Tibial artery (tissue), 4 donors: ENCODE results near the gene NINJ2.

Experiments
- DNase-seq, 2 donors: peaks; one replicate each; pipeline ENCODE4 v3.0.0-alpha.2; 2019
- H3K27ac ChIP-seq, 2 donors: fragments of 200-600 bp; sonication (generic) in 1 of 2; 1 replicate in 1 of 2; 2 replicates in 1 of 2; pipeline ENCODE4 v1.5.1; 2018 to 2019; ENCODE audit warnings: mild to moderate bottlenecking in 1 of 2
- H3K27me3 ChIP-seq, 2 donors: fragments of 200-600 bp; sonication (generic) in 1 of 2; one replicate each; pipeline versions ENCODE4 v1.5.1 to v1.6.0; 2016 to 2019
- H3K36me3 ChIP-seq, 3 donors: fragments of 200-600 bp; sonication (generic) in 2 of 3; one replicate each; pipeline ENCODE4 v1.5.1; 2016 to 2019; ENCODE audit warnings: mild to moderate bottlenecking in 2 of 3
- H3K4me1 ChIP-seq, 4 donors: fragments of 200-600 bp; sonication (generic) in 2 of 4; 1 replicate in 3 of 4; 2 replicates in 1 of 4; pipeline ENCODE4 v1.5.1; 2016 to 2019
- H3K4me3 ChIP-seq, 2 donors: fragments of 200-600 bp; sonication (generic) in 1 of 2; 1 replicate in 1 of 2; 2 replicates in 1 of 2; pipeline ENCODE4 v1.5.1; 2018 to 2019; ENCODE audit warnings: mild to moderate bottlenecking in 2 of 2
- H3K9me3 ChIP-seq, 3 donors: fragments of 200-600 bp; sonication (generic) in 1 of 3; one replicate each; pipeline ENCODE4 v1.5.1; 2016 to 2019
- intact Hi-C: fragments of 100-400 bp; cut with DNase I; formaldehyde crosslinking; loops from one replicate; pipeline ENCODE4 v1.15.0; 2023; ENCODE audit warnings: low total_unique reads
- TF ChIP-seq, protein P1 (sequence below), 2 experiments: fragments of 200-600 bp in 1 of 2; fragments of 450-650 bp in 1 of 2; IDR thresholded peaks; one replicate each; pipeline ENCODE4 v1.5.1; 2017 to 2019; ENCODE audit warnings: antibody characterized with exemption in 2 of 2, mild to moderate bottlenecking in 1 of 2, moderate library complexity in 1 of 2

NINJ2 gene

GRCh38 chr12:588024-588322 is 75.3 kb downstream of the NINJ2 start:
- peak in 1 of 2 donors; percentile 25 for DNase-seq
- H3K36me3 ChIP-seq, result no peaks in the 10 kb centered on the region
- H3K9me3 ChIP-seq, result no peaks in the 10 kb centered on the region
- no peak overlapping the region for H3K27ac ChIP-seq
- no peak overlapping the region for H3K4me3 ChIP-seq
- H3K27me3 ChIP-seq, result no peaks in the 10 kb centered on the region
- H3K4me1 ChIP-seq, result no peaks in the 10 kb centered on the region
- intact Hi-C loops, result loop anchor here (10.0 kb wide), 1 partner anchor 507 kb away; no protein-coding TSS in a partner anchor
- TF ChIP-seq, protein P1, sequence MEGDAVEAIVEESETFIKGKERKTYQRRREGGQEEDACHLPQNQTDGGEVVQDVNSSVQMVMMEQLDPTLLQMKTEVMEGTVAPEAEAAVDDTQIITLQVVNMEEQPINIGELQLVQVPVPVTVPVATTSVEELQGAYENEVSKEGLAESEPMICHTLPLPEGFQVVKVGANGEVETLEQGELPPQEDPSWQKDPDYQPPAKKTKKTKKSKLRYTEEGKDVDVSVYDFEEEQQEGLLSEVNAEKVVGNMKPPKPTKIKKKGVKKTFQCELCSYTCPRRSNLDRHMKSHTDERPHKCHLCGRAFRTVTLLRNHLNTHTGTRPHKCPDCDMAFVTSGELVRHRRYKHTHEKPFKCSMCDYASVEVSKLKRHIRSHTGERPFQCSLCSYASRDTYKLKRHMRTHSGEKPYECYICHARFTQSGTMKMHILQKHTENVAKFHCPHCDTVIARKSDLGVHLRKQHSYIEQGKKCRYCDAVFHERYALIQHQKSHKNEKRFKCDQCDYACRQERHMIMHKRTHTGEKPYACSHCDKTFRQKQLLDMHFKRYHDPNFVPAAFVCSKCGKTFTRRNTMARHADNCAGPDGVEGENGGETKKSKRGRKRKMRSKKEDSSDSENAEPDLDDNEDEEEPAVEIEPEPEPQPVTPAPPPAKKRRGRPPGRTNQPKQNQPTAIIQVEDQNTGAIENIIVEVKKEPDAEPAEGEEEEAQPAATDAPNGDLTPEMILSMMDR (IDR thresholded peaks at IDR 0.05), result no peak

GRCh38 chr12:587132-588023 is 75.9 kb downstream of the NINJ2 start:
- intact Hi-C loops, result loop anchor here (10.0 kb wide), 1 partner anchor 507 kb away; no protein-coding TSS in a partner anchor
- DNase-seq, result peak in 1 of 2 donors; percentile 44
- Histone ChIP-seq H3K27me3 (no peaks in the 10 kb centered on the region), H3K27ac (no peak overlapping the region), H3K4me1 (no peaks in the 10 kb centered on the region), H3K4me3 (no peak overlapping the region), H3K36me3 (no peaks in the 10 kb centered on the region), H3K9me3 (no peaks in the 10 kb centered on the region)
- TF ChIP-seq, protein P1 (IDR thresholded peaks at IDR 0.05), result no peak

- Histone ChIP-seq H3K36me3 (no peaks in the 10 kb centered on the region), H3K9me3 (no peaks in the 10 kb centered on the region), H3K4me3 (no peak overlapping the region), H3K4me1 (no peaks in the 10 kb centered on the region), H3K27me3 (no peaks in the 10 kb centered on the region), H3K27ac (no peak overlapping the region)
- intact Hi-C loops, result loop anchor here (10.0 kb wide), 1 partner anchor 508 kb away; no protein-coding TSS in a partner anchor
- DNase-seq, result no peak
- TF ChIP-seq, protein P1 (IDR thresholded peaks at IDR 0.05), result no peak
These were observed 76.8 kb downstream of the NINJ2 start for GRCh38 chr12:586318-587071.

DNA sequence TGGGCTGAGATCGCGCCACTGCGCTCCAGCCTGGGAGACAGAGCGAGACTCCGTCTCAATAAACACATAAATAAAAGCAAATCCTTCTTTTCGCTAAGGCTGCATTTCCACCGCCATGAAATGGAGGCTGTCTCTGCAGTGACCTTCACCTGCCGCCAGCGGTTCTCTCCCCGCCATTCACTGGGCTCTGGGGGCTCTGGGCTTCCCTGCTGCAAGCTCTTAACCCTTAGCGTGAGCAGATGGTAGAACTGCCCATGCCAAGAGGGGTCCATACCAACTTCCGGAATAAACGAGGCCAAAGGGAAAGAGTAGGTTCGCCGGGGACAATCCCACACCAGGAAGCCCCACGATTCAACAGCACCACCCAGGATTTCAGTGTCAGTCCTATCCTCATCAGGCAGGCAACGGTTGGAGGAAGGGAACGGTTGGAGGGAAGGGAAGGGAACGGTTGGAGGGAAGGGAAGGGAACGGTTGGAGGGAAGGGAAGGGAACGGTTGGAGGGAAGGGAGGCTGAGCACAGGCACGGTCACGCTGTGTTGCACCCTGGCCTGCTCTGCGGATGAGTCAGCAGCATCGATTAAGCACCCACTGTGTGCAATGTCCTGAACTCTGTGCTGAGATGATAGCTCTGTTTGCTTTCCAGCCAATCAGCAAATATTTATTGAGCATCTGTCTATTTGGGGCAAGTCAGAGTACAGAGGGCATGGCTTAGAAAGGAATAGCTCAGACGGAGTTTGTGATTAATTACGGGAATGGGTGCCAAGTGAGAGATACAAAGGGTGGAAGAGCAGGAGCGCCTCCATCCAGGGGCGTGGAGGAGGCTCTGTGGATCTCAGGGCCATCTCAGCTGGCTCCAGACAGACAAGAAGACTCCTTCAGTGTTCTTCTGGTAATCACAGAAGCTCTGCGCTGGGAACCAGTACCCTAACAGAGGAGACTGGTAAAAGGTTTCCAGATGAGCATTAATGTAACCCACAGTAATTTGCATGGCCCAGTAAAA is 77.9 kb downstream of the NINJ2 start:
- TF ChIP-seq, protein P1 (IDR thresholded peaks at IDR 0.05), result no peak
- Histone ChIP-seq H3K27ac (no peak overlapping the region), H3K9me3 (no peaks in the 10 kb centered on the region), H3K27me3 (no peaks in the 10 kb centered on the region), H3K4me3 (no peak overlapping the region), H3K4me1 (no peaks in the 10 kb centered on the region), H3K36me3 (no peaks in the 10 kb centered on the region)
- no peak for DNase-seq
- intact Hi-C loops, result loop anchor here (10.0 kb wide), 1 partner anchor 509 kb away; no protein-coding TSS in a partner anchor
